Glutamatergic neuron (in vitro differentiated cells): ENCODE data around the gene RRP1. TPM values are rescaled to one million over a fixed set of nuclear protein-coding genes. Genes with fewer than 3 reads are reported as not detected.
"Not testable (repeated sequence)": the region's sequence is repeated elsewhere in the genome, so short reads cannot be mapped to it uniquely, and the experiment has no call there.

Experiments
- DNase-seq: peaks from one replicate; pipeline ENCODE4 v3.0.0; 2022
- H3K27ac Mint-ChIP-seq: one replicate; pipeline ENCODE4 v1.8.0; 2020; ENCODE audit warnings: mild to moderate bottlenecking, mixed read lengths, inconsistent platforms; ENCODE audit not compliant: unreplicated experiment
- H3K27me3 Mint-ChIP-seq: one replicate; pipeline ENCODE4 v1.8.0; 2020; ENCODE audit warnings: mild to moderate bottlenecking, moderate library complexity, mixed read lengths, inconsistent platforms; ENCODE audit not compliant: unreplicated experiment
- H3K36me3 Mint-ChIP-seq: one replicate; pipeline ENCODE4 v1.8.0; 2020; ENCODE audit warnings: mild to moderate bottlenecking, mixed read lengths, inconsistent platforms; ENCODE audit not compliant: unreplicated experiment
- H3K4me1 Mint-ChIP-seq: one replicate; pipeline ENCODE4 v1.8.0; 2020; ENCODE audit warnings: mild to moderate bottlenecking, low read depth, mixed read lengths, inconsistent platforms; ENCODE audit not compliant: unreplicated experiment
- H3K4me3 Mint-ChIP-seq: one replicate; pipeline ENCODE4 v1.8.0; 2020; ENCODE audit warnings: mild to moderate bottlenecking, mixed read lengths, inconsistent platforms; ENCODE audit not compliant: unreplicated experiment
- H3K9me3 Mint-ChIP-seq: one replicate; pipeline ENCODE4 v1.8.0; 2020; ENCODE audit warnings: mild to moderate bottlenecking, moderate library complexity, mixed read lengths, inconsistent platforms; ENCODE audit not compliant: unreplicated experiment
- CTCF ChIP-seq: fragments of 200-600 bp; sonication (generic); IDR thresholded peaks from one replicate; pipeline ENCODE4 v1.5.0; 2021; ENCODE audit not compliant: partially characterized antibody, unreplicated experiment
- total RNA-seq: library from RNA; stranded (reverse); fragmentation: NEBNext Ultra II Directional; extraction: Animal tissue kit (Norgen Biotek cat#: 25700); gene quantifications from one replicate; pipeline ENCODE4 v1.2.1, GENCODE V29; 2021; ENCODE audit not compliant: unreplicated experiment

The RRP1 gene
- total RNA-seq, 1 donor from 2014 or later, result 26.2 TPM

- H3K4me3 Mint-ChIP-seq, result no peak overlapping the region
These were observed 31.1 kb downstream of the RRP1 start for GRCh38 chr21:43820466-43820865.

GRCh38 chr21:43822166-43822565 lies 32.8 kb downstream of the RRP1 start:
- not testable (repeated sequence) for H3K4me1 Mint-ChIP-seq, H3K36me3 Mint-ChIP-seq, DNase-seq, H3K27me3 Mint-ChIP-seq, H3K9me3 Mint-ChIP-seq, H3K27ac Mint-ChIP-seq, H3K4me3 Mint-ChIP-seq

More at GRCh38 chr21:43820466-43820865, 31.1 kb downstream of the RRP1 start:
- peaks cover 10% of the 10 kb centered on the region for H3K9me3 Mint-ChIP-seq
- no peak for DNase-seq
- H3K36me3 Mint-ChIP-seq, result peaks cover 8% of the 10 kb centered on the region
- no peak overlapping the region for H3K27ac Mint-ChIP-seq
- TF ChIP-seq CTCF, result no peak
- H3K27me3 Mint-ChIP-seq, result peaks cover 5% of the 10 kb centered on the region
- H3K4me1 Mint-ChIP-seq, result no peaks in the 10 kb centered on the region

GRCh38 chr21:43822741-43823140 lies 33.4 kb downstream of the RRP1 start:
- H3K4me3 Mint-ChIP-seq, H3K4me1 Mint-ChIP-seq, H3K36me3 Mint-ChIP-seq, H3K27me3 Mint-ChIP-seq, DNase-seq, H3K9me3 Mint-ChIP-seq, H3K27ac Mint-ChIP-seq: not testable (repeated sequence)

- peaks cover 5% of the 10 kb centered on the region for H3K36me3 Mint-ChIP-seq
- no peak overlapping the region for H3K27ac Mint-ChIP-seq
- DNase-seq, result no peak
- H3K9me3 Mint-ChIP-seq, result peaks cover 6% of the 10 kb centered on the region
- peaks cover 2% of the 10 kb centered on the region for H3K4me1 Mint-ChIP-seq
- no peak overlapping the region for H3K4me3 Mint-ChIP-seq
- no peak for TF ChIP-seq CTCF
- H3K27me3 Mint-ChIP-seq, result peaks cover 2% of the 10 kb centered on the region
These were observed 35.2 kb downstream of the RRP1 start for GRCh38 chr21:43824333-43825241.

GRCh38 chr21:43825242-43825935 lies 36.0 kb downstream of the RRP1 start:
- TF ChIP-seq CTCF, result no peak
- peaks cover 2% of the 10 kb centered on the region for H3K4me1 Mint-ChIP-seq

More at GRCh38 chr21:43825242-43825935, 36.0 kb downstream of the RRP1 start:
- Mint-ChIP-seq H3K36me3 (peaks cover 5% of the 10 kb centered on the region), H3K27me3 (peaks cover under 1% of the 10 kb centered on the region), H3K9me3 (peaks cover 6% of the 10 kb centered on the region), H3K4me3 (no peak overlapping the region), H3K27ac (no peak overlapping the region)
- no peak for DNase-seq
